Forelimb muscle (tissue), 1 donor: ENCODE data around the gene TMEM247. TPM values are rescaled to one million over a fixed set of nuclear protein-coding genes. Genes with fewer than 3 reads are reported as not detected.
"Not testable (repeated sequence)": the region's sequence is repeated elsewhere in the genome, so short reads cannot be mapped to it uniquely, and the experiment has no call there.

Experiments
- DNase-seq: peaks from one replicate; pipeline ENCODE4 v3.0.0-alpha.2; 2013; ENCODE audit warnings: low read depth
- polyA plus RNA-seq: library from polyadenylated mRNA; unstranded; fragments of 120-200 nt; gene quantifications from one replicate; pipeline ENCODE4 v1.2.1, GENCODE V29; 2013; ENCODE audit not compliant: insufficient read length

TMEM247 gene
- polyA plus RNA-seq, 1 donor = not detected

GRCh38 chr2:46458763-46459500, 20.4 kb upstream of the TMEM247 start:
- DNase-seq = no peak

- DNase-seq = no peak
Measured at GRCh38 chr2:46459694-46460093, 19.7 kb upstream of the TMEM247 start.

GRCh38 chr2:46460241-46460921, 19.0 kb upstream of the TMEM247 start:
- no peak for DNase-seq

- DNase-seq = peak; percentile 35
Measured at GRCh38 chr2:46461011-46461674, 18.2 kb upstream of the TMEM247 start.

- DNase-seq = no peak
Measured at GRCh38 chr2:46461709-46462171, 17.6 kb upstream of the TMEM247 start.

GRCh38 chr2:46462936-46463335, 16.4 kb upstream of the TMEM247 start:
- DNase-seq = no peak

GRCh38 chr2:46469116-46469515, 10.2 kb upstream of the TMEM247 start:
- no peak for DNase-seq

GRCh38 chr2:46469700-46470099, 9.7 kb upstream of the TMEM247 start:
- no peak for DNase-seq

GRCh38 chr2:46470114-46470628, 9.2 kb upstream of the TMEM247 start:
- DNase-seq = no peak

- DNase-seq = no peak
Measured at GRCh38 chr2:46471019-46471583, 8.3 kb upstream of the TMEM247 start.

- no peak for DNase-seq
Measured at GRCh38 chr2:46471697-46472096, 7.7 kb upstream of the TMEM247 start.

GRCh38 chr2:46472165-46472564, 7.2 kb upstream of the TMEM247 start:
- DNase-seq = not testable (repeated sequence)

- DNase-seq = not testable (repeated sequence)
Measured at GRCh38 chr2:46477462-46477861, 1.9 kb upstream of the TMEM247 start.

- DNase-seq = no peak
Measured at GRCh38 chr2:46477925-46478324, 1.4 kb upstream of the TMEM247 start.

- DNase-seq = no peak
Measured at GRCh38 chr2:46480562-46480961, 1.2 kb downstream of the TMEM247 start.

GRCh38 chr2:46481198-46482193, 2.1 kb downstream of the TMEM247 start:
- DNase-seq = no peak

- no peak for DNase-seq
Measured at GRCh38 chr2:46482490-46482889, 3.1 kb downstream of the TMEM247 start.

- DNase-seq = no peak
Measured at GRCh38 chr2:46485002-46485401, 5.6 kb downstream of the TMEM247 start.

GRCh38 chr2:46486436-46486835, 7.1 kb downstream of the TMEM247 start:
- no peak for DNase-seq

- no peak for DNase-seq
Measured at GRCh38 chr2:46487667-46488335, 8.4 kb downstream of the TMEM247 start.
